Activated CD8-positive, alpha-beta memory T cell treated with anti-CD3 and anti-CD28 coated beads for 4 hours (primary cell): Measurements from ENCODE around the gene ELP6.

ENCODE experiments used
- DNase-seq, 2 donors: peaks; one replicate each; pipeline ENCODE4 v3.0.0-alpha.2; 2020; ENCODE audit warnings: low read depth in 2 of 2

Gene ELP6, protein sequence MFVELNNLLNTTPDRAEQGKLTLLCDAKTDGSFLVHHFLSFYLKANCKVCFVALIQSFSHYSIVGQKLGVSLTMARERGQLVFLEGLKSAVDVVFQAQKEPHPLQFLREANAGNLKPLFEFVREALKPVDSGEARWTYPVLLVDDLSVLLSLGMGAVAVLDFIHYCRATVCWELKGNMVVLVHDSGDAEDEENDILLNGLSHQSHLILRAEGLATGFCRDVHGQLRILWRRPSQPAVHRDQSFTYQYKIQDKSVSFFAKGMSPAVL

DNA sequence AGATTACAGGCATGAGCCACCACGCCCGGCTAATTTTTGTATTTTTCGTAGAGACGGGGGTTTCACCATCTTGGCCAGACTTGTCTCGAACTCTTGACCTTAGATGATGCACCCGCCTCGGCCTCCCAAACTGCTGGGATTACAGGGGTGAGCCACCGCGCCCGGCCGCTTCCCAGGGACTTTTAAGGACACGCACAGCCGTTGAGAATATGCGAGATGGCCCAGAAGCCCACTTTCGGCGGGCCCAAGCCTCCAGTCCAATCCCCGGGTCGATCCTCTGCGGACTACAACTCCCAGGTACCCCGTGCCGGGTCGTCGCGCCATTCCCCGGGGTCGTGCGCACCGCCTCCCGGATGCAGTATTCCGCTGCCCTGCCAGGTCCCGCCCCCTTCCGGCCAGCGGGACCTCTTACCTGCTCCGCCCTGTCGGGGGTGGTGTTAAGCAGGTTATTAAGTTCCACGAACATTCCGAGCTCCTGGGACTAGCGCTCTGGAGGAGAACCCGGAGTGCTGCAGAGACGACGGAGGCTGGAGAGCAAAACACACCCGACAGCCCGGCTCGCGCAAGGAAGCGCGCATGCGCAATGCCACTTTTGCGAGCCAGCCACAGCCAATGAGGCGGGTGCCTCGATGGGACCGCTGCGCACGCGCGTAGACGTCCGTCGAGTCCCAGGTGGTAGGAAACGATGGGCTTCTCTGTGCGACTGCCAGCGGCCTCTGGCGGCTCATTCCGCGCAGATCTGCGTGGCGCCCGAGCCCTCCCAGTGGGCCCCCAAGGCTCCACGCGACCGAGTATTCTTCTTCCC lies at the start of gene ELP6:
Gene ELP6, minus strand, starts transcription at position 588 of the 805 bp plus-strand sequence. Its CDS starts 122 bp downstream, at position 466.
- peak; percentile 93 to 96 for DNase-seq

DNA sequence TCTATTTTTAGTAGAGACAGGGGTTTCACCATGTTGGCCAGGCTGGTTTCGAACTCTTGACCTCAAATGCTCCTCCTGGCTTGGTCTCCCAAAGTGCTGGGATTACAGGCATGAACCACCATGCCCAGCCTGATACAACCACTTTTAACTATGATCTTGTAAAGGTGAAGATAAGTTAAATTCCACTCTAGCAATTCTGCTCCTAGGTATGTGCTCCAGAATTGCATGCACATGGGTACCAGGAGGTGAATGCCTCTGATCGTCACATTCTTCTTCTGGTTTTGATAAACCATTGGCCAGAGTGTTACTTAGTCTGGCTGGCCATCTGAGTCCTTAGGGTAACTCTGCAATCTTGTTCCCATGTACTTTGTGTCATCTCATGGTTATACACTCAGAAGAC lies 42.8 kb upstream of the ELP6 start:
- DNase-seq, result no peak

DNA sequence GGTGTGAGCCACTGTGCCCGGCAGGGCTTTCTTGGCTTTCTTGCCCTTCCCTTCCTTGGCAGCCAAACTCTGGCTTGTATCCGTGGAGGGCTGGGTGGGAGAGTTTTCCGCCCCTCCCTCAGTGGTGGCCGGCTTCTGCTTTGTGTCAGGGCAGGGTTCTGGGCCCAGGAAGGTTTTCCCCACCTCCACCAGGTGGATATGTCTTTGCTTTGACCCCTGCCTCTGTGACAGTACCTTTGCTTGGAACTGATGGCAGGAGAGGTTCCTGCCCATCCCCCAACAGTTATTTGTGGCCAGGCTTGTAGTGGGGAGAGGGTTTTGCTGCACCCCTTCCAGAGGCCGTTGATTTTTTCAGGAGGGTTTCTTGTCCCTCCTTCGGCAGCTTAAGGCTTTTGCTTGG lies 40.8 kb upstream of the ELP6 start:
- DNase-seq, result no peak

DNA sequence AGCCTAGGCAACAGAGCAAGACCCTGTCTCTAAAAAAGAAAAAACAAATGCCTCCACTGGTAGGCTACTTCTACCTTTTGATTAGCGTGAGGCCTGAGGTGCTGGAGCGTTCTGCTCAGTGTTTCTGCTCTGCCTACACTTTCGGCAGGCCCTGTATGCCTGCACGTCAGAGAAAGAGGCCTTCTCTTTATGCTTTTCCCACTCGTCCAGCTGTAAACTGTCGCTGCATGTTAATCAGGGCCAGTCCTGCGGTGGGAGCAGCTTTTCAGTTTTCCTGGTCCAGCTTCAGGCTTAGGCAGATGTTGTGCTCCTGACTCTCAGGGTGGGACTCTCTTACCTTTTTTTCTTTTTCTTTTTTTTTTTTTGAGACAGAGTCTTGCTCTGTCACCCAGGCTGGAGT lies 39.9 kb upstream of the ELP6 start:
- DNase-seq, result no peak

DNA sequence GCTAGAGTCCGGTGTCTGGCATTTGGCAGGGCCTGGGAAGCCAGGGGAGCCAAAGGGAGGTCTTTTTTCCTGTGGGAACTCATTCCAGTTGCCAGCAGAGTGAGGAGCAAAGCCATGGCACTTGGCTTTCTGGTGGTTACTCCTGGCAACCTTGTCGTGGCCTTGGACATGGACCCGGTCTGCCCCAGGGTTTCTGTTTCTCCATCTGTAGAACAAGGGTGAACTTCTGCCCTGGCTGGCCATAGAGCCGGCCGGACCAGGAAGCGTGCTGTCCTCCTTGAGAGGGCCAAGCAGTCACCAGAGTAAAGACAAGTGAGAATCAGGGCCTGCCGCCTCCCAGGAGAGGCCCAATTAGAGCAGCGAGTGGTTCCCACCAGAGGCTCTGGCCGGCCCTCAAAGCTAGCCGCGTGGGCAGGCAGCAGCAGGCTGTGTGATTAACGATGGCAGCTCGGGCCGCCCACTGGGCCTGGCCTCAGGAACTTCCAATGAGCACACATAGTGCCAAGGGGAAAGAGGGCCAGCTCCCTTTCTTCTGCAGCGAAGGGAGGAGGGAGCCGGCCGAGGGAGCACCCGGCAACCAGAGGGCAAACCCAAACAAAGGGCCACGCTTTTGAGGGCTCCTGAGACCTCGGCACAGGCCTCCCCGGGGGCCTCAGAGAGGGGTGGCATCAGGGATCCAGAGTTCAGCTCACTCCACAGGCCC lies 29.1 kb upstream of the ELP6 start:
- DNase-seq, result no peak

DNA sequence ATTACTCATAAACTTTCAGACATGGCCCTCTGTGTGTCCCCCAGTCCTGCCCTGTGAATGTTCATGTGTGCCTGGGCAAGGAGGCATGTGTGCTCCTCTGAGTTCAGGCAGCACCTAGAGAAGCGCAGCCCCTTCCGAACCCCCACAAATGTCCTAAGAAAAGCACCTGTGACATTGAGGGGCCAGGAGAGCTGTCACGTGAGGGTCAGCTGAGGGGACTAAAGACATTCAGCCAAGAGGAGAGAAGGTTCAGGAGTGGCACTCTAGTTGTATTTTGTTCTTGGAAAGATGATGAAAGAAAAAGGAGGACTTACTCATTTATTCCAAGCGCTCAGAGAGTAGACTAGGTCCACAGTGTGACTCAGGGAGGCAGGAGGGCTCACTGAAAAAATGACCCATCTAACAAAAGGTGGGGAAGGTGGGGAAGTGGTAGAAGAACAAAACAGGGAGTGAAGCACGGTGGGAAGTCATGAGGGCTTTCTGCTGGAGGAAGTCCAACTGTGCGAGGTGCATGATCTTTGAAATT lies 28.1 kb upstream of the ELP6 start:
- DNase-seq, result no peak

DNA sequence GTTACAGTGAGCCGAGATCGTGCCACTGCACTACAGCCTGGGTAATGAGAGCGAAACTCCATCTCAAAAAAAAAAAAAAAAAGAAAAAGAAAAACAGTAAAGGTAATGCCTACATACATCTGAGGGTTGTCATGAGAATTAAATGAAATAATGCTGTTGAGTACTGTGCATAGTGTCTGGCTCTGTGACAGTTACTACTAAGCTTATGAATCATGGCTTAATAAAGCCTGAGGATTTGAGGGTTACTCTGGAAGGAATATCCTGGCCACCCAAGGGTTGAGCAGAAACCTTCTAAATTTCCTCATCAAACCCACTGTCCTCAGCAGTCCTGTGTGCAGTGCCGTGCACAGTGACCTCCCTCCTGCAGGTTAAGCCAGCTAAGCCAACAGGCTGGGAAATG lies 26.8 kb upstream of the ELP6 start:
- no peak for DNase-seq

DNA sequence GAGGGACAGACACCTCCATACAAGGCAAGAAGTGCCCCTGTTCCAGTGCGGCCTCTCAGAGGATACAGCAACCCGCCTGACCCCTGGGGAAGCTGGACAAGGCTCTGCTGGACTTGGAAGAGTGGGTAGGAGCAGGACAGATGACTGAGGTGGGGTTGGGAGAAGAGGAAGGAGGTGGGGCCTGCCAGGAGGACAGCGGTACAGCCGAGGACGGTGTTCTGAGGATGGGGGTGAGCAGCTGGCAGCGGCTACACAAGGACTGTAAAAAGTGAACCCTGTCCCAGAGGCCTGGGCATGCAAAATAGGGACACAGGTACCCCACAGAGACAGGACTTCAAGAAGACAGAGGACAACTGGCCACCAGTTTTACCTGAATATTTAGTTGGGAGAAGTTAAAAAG lies 23.5 kb upstream of the ELP6 start:
- DNase-seq, result no peak

DNA sequence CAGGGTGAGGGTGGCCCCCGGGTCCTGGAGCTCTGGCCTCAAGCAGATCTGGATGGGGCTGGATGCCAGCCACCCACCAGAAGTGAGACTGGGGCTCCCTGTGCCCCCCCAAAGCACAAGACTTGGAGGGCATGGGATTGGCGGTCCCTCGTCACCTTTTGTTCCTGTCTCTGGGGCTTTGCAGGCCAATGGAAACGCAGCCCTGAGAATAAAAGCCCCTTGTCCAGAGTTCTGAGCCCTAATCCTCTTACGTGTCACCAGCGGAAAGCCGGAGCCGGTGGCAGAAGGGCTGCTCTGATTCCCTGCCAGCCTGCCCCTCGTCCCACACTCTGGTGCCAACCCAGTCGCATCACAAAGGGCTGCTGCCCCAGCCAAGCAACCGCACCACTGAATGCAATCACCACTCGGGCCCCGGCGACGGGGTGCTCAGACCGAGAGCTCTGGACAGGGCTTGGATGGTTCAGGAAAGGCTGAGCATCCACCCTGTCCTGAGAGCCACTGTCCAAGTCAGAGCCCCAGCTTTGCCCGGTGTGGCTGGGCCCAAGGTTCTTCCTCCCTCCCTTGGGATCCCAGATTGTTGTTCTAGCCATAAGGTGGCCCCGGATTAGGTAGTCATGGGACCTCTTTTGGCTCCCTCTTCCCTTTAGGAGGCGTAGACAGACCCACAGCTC lies 22.8 kb upstream of the ELP6 start:
- no peak for DNase-seq

DNA sequence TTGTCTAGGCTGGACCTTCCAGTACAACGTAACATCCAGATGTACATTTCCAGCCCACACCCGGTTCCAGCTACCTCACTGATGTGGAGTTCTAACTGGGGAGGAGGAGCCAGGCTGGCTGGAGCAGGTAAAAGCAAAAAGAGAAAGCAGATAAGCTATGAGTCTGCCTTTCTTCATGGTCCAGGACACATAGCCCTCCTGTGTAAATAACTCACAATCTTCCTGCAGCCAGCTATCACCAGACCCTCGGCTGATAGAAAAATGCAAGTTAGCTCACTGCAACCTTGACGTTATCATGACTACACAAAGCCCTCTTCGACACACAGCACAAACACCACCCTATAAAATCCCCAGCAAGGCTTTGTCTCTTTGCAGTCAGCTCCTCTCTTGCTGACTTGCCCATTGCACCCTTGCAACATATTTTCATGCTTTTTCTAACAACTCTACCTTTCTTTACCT lies 20.5 kb upstream of the ELP6 start:
- DNase-seq, result no peak

DNA sequence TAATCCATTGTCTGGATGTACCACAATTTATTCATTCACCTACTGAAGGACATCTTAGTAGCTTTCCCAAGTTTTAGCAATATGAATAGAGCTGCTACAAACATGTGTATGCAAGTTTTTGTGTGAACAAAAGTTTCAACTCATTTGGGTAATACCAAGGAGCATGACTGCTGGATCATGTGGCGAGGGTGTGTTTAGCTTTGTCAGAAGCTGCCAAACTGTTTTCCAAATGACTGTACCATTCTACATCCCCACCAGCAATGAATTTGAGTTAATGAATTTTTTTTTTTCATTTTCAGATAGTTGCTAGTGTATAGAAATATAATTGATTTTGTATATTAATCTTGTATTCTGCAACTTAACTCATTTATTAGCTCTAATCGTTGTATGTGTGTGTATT lies 20.0 kb upstream of the ELP6 start:
- DNase-seq, result no peak

DNA sequence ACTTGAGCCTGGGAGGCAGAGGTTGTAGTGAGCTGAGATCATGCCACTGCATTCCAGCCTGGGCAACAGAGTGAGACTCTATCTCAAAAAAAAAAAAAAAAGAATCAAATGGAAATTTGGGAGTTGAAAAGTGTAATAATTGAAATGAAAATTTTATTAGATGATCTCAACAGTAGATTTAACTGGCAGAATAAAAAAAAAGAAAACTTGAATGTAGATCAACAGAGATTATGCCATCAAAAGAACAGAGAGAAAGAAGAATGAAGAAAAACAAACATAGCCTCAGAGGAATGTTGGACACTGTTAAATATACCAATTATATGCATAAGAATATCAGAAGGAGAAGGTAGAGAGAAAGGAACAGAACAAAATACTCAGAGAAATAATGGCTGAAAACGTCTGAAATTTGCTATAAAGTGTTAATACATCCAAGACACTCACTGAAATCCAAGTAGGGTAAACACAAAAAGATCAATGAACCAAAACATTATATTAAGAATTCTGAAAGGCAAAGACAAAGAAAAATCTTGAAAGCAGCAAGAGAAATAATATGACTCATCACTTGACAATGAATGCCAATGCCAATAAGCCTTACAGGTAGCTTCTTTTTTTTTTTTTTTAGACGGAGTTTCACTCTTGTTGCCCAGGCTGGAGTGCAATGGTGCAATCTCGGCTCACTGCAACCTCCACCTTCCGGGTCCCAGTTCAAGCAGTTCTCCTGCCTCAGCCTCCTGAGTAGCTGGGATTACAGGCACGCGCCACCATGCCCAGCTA lies 14.6 kb upstream of the ELP6 start:
- DNase-seq, result no peak

DNA sequence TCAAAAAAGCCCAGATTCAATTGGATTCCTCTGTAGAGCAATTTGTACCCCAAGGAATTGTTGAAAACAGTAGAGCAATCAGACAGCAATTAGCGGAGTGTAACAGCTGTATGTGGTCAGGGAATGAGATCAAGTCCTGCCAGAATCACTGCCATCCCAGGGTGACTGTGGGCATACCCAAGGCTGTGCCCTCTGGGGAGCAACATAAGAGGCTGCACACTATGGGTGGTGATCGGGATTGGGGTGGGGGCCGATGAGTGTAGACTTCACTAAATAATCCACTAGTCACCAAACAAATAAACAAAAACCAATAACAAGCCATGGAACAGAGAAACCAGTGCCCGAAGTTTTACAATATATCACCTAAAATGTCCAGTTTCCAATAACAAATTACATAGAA lies 12.1 kb upstream of the ELP6 start:
- DNase-seq, result no peak

DNA sequence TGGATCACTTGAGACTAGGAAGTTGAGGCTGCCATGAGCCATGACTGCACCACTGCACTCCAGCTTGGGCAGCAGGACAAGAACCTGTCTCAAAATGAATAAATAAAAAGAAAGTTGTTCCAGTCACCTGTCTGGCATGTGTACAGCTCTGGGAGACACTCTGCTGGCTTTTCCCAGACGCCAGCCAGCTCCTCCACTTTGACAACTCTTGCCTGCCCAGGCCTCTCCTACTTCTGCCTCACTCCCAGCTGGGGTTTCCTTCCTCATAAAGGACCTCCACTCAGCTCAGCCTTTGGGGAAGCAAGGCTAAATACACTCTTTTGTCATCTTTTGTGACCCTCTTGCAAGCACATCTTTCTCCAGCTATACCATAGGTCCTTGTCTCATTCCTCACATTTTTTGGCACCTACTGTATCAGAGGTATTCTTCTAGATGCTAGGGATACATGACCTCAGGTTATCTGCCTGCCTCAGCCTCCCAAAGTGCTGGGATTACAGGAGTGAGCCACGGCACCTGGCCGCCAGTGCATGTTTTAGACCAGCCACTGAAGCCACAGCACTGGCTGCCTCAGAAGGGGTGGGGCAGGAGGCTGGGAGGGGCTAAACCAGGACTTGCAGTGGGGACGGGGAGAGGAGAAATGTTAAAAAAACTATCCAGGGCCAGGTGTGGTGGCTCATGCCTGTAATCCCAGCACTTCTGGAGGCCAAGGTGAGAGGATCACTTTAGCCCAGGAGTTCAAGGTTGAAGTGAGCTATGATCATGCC lies 10.0 kb upstream of the ELP6 start:
- DNase-seq, result no peak

DNA sequence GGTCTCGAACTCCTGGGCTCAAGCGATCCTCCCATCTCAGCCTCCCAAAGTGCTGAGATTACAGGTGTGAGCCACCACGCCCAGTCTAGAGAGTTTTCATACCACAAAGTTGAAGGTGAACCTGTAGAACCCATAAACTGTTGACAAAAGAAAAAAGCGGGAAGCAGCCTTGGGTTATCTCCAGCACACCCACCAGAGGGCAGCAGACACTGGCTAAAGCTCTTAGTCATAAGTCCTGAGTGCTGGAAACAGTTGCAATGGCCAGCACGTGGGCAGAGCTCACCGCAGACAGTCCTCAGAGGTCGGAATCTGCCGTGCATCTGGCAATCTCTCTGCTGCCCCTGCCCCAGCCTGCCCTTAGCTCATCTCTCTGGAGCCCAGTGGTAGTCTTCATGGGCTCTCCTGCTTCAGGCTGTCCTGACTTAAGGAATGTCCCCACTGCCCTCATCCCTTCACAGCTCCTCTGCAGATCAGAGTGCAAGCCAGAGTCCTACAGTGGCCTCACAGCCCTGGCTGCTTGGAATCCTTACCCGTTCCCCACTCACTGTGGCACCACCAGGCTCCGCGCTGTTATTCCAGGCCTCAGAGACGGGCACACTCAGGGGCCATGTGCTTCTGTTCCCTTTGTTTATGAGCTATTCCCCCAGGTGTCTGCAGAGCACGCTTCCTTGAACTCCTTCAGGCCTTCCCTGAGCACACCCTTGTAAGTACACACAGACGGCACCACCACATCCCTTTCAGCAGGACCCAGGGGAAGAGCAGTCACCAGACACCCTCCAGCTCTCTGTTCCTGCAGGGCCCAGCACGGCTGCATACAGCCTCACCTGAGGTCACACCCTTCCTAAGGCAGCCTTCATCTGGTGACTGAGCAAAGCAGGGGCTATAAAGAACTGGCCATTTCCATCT lies 8.8 kb upstream of the ELP6 start:
- peak; percentile 39 to 44 for DNase-seq

DNA sequence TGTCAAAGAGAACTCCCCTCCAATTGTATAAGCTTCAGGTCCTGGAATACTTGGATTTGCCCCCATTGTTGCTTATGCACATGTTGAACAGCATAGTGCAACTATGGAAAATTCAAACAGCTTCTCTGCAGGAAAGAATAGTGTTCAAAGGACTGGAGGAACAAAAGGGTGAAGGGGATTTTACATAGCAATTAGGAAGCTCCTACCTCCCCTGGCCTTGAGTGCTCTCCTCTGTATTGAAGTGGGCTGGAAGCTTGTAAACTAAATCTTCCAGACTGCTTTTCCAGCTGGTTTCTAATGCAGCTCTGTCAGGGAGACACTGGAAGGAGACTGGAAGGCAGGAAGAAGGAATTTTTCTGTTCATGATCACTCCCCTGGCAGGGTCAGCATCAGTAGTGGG lies 7.2 kb upstream of the ELP6 start:
- DNase-seq, result no peak

DNA sequence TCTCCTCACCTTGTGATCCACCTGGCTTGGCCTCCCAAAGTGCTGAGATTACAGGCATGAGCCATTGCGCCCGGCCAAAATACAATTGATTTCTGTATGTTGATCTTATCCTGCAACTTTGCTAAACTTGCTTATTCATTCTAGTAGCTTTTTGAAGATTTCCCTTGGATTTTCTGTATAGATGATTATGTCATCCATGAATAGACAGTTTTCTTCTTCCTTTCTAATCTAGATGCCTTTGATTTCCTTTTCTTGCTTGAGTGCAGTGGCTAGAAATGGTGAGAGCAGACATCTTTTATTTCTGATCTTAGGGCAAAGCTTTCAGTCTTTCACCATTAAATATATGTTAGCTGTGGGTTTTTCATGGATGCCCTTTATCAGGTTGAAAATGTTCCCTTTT lies 4.4 kb upstream of the ELP6 start:
- no peak for DNase-seq

DNA sequence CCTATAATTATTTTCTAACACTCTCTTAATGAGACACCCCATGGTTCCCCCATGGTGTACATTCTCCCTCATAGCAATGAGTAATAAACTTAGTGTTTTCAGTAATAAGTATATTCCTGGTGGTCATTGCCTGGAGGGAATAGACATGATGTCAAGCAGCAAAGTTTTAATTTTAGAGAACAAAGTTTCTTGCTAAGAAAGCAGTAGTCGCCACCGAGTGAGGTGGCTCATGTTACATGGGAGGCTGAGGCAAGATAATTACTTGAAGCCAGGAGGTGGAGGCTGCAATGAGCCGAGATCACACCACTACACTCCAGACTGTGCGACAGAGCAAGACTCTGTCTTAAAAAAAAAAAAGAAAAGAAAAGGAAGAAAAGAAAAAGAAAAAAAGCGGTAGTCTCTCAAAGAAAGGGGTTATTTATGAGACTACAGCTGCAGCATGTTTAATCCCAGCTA lies 2.4 kb upstream of the ELP6 start:
- no peak for DNase-seq

DNA sequence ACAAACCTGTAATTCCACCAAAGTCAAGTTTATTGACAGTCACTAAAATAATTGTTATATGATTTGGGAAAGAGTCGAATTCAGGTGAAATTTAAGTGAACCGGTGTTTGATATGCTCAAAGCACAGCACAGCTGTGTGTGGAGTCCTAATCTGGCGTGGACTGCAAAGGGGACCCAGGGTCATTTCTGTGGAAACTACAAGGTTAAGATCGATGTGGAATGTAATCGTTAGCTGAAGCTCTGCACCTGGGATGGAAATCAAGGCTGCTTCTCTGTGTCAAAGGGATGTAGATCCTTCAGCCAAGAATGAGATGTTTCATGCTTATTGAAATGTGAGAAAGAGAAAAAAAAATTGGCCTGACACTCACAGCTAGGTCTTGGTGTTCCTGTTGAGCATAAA lies 1.6 kb upstream of the ELP6 start:
- no peak for DNase-seq
